Mammary epithelial cell (primary cell): ENCODE measurements around the gene MST1R.

Source experiments
- EZH2 ChIP-seq: IDR thresholded peaks from 2 replicates; pipeline ENCODE4 v1.6.1; 2012; ENCODE audit warnings: low read length, inconsistent platforms, borderline replicate concordance
- TF ChIP-seq, protein P1 (sequence below), 2 donors: IDR thresholded peaks in 1 of 2; conservative IDR thresholded peaks in 1 of 2; 2 replicates each; pipeline ENCODE4 v1.5.1; 2011 to 2012; ENCODE audit warnings: inconsistent platforms in 2 of 2, low read length in 2 of 2, mild to moderate bottlenecking in 2 of 2, control low read depth in 1 of 2, low read depth in 1 of 2; ENCODE audit not compliant: insufficient read depth in 1 of 2; ENCODE audit errors: extremely low read depth in 1 of 2

- TF ChIP-seq, protein P1, sequence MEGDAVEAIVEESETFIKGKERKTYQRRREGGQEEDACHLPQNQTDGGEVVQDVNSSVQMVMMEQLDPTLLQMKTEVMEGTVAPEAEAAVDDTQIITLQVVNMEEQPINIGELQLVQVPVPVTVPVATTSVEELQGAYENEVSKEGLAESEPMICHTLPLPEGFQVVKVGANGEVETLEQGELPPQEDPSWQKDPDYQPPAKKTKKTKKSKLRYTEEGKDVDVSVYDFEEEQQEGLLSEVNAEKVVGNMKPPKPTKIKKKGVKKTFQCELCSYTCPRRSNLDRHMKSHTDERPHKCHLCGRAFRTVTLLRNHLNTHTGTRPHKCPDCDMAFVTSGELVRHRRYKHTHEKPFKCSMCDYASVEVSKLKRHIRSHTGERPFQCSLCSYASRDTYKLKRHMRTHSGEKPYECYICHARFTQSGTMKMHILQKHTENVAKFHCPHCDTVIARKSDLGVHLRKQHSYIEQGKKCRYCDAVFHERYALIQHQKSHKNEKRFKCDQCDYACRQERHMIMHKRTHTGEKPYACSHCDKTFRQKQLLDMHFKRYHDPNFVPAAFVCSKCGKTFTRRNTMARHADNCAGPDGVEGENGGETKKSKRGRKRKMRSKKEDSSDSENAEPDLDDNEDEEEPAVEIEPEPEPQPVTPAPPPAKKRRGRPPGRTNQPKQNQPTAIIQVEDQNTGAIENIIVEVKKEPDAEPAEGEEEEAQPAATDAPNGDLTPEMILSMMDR (conservative IDR thresholded peaks at IDR 0.05 in 1 of 2, IDR thresholded peaks at IDR 0.05 in 1 of 2; ENCODE audit: extremely low read depth in 1 of 2, insufficient read depth in 1 of 2, low read depth in 1 of 2, low read length in 2 of 2), result no peak
- TF ChIP-seq EZH2, result no peak
These were observed 35.8 kb downstream of the MST1R start for GRCh38 chr3:49867871-49868321.
